ENCODE measurements around the gene DCXR. TPM values are rescaled to one million over a fixed set of nuclear protein-coding genes. Genes with fewer than 3 reads are reported as not detected.

DCXR gene
- total and polyA plus RNA-seq, 12 donors: 155 to 387 (median 195) TPM

GRCh38 chr17:82055023-82055964, 17.8 kb upstream of the DCXR start:
- no peak overlapping the region for H3K4me3 ChIP-seq
- DNase-seq: no peak
- TF ChIP-seq CTCF (IDR thresholded peaks at IDR 0.05): no peak
- H3K36me3 ChIP-seq: peaks cover 3 to 74% (median 22%) of the 10 kb centered on the region in 9 donors
- H3K9me3 ChIP-seq: no peaks in the 10 kb centered on the region
- H3K27ac ChIP-seq: no peak overlapping the region
- WGBS, 2 donors: 84 to 85% methylated on average over 26 of the region's 26 CpGs
- intact Hi-C loops (cut with DNase I): no loop called here
- no peak for ATAC-seq
- H3K27me3 ChIP-seq: no peaks in the 10 kb centered on the region
- H3K4me1 ChIP-seq: peaks cover 12 to 28% (median 24%) of the 10 kb centered on the region in 9 donors

- intact Hi-C loops (cut with DNase I): loop anchor here in 1 of 10 donors (5.0 kb wide), 1 partner anchor 43 kb away; the partner anchor contains the start of gene FASN
- Histone ChIP-seq H3K4me1 (peaks cover 12 to 36% (median 28%) of the 10 kb centered on the region in 9 donors), H3K4me3 (no peak overlapping the region), H3K27ac (no peak overlapping the region), H3K36me3 (peaks cover 3 to 73% (median 27%) of the 10 kb centered on the region in 9 donors), H3K27me3 (no peaks in the 10 kb centered on the region), H3K9me3 (no peaks in the 10 kb centered on the region)
- no peak for TF ChIP-seq CTCF (IDR thresholded peaks at IDR 0.05)
- DNase-seq (peak in 1 of 2 donors; percentile 7), ATAC-seq (no peak)
- WGBS, 2 donors: 87 to 88% methylated on average over 38 of the region's 38 CpGs
Measured at GRCh38 chr17:82054351-82055022, 17.0 kb upstream of the DCXR start.

GRCh38 chr17:82053556-82054263, 16.2 kb upstream of the DCXR start:
- 93 to 94% methylated on average over 28 of the region's 28 CpGs for WGBS, 2 donors
- peaks cover 3 to 72% (median 29%) of the 10 kb centered on the region in 9 donors for H3K36me3 ChIP-seq
- TF ChIP-seq CTCF (IDR thresholded peaks at IDR 0.05): no peak
- DNase-seq (no peak), ATAC-seq (no peak)
- H3K4me1 ChIP-seq: peaks cover 12 to 39% (median 28%) of the 10 kb centered on the region in 9 donors
- H3K4me3 ChIP-seq: peak overlapping the region in 2 of 10 donors; percentile 86 to 91
- no peaks in the 10 kb centered on the region for H3K9me3 ChIP-seq
- intact Hi-C loops (cut with DNase I): loop anchor here in 1 of 10 donors (5.0 kb wide), 1 partner anchor 44 kb away; the partner anchor contains the start of gene FASN
- H3K27me3 ChIP-seq: no peaks in the 10 kb centered on the region
- H3K27ac ChIP-seq: no peak overlapping the region

GRCh38 chr17:82053130-82053529, 15.6 kb upstream of the DCXR start:
- peak overlapping the region in 7 of 10 donors; percentile 73 to 97 (median 86) for H3K4me3 ChIP-seq
- peaks cover 3 to 72% (median 29%) of the 10 kb centered on the region in 9 donors for H3K36me3 ChIP-seq
- 90 to 92% methylated on average over 19 of the region's 19 CpGs for WGBS, 2 donors
- H3K4me1 ChIP-seq: peaks cover 12 to 39% (median 28%) of the 10 kb centered on the region in 9 donors
- no peak for TF ChIP-seq CTCF (IDR thresholded peaks at IDR 0.05)
- no peaks in the 10 kb centered on the region for H3K27me3 ChIP-seq
- DNase-seq (no peak), ATAC-seq (no peak)
- no peak overlapping the region for H3K27ac ChIP-seq
- intact Hi-C loops (cut with DNase I): loop anchor here in 1 of 10 donors (5.0 kb wide), 1 partner anchor 44 kb away; the partner anchor contains the start of gene FASN
- no peaks in the 10 kb centered on the region for H3K9me3 ChIP-seq
